Measurements from ENCODE around the gene SLIT3.

SLIT3 gene

GRCh38 chr5:169280696-169281095 is 20.2 kb downstream of the SLIT3 start:
- Histone ChIP-seq H3F3A (ENCODE audit: control insufficient read depth, insufficient read depth) (no peaks in the 10 kb centered on the region), H3K27ac (ENCODE audit: low read depth, low read length) (no peak overlapping the region), H3K4me3 (ENCODE audit: low read length) (no peak overlapping the region), H3K4me2 (ENCODE audit: low read length) (no peak overlapping the region), H4K20me1 (ENCODE audit: control insufficient read depth, insufficient read depth, low read depth, low read length) (no peaks in the 10 kb centered on the region), H3K9me3 (ENCODE audit: control insufficient read depth, insufficient read depth, low read length) (no peaks in the 10 kb centered on the region), H3K79me2 (ENCODE audit: control insufficient read depth, low read length) (no peaks in the 10 kb centered on the region), H3K9me2 (replicated peaks; ENCODE audit: control insufficient read depth, low read length) (no peaks in the 10 kb centered on the region), H3K4me1 (ENCODE audit: control insufficient read depth, low read length) (no peaks in the 10 kb centered on the region), H3K27me3 (ENCODE audit: control insufficient read depth, low read length) (peaks cover 3% of the 10 kb centered on the region; the same call in 1 of the 2 replicates), H3K36me3 (ENCODE audit: control insufficient read depth, low read length) (no peaks in the 10 kb centered on the region)
- TF ChIP-seq EZH2phosphoT487 (IDR thresholded peaks at IDR 0.05; ENCODE audit: borderline replicate concordance, low read length) (no peak), CTCF (IDR thresholded peaks at IDR 0.05; ENCODE audit: low read depth, low read length, poor library complexity, severe bottlenecking) (no peak)

DNA sequence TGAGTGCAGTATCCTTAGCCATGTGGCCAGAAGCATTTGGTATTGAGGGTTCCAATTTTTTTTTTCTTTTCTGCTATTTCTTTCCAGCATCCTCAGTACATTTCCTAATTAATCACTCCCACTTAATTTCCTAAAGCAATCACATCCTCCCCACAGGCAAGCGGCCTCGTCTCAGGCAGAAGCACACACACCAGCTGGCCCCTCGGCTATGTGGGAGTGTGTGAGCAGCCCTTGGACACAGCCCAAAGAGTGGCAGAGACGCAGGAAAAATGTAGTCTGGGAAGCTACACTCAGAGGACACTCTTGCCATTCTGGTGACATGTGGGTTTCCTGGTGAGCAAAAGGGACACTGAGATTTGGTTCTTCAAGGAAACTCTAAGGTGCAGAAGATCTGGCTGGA is 20.7 kb downstream of the SLIT3 start:
- TF ChIP-seq CTCF (IDR thresholded peaks at IDR 0.05; ENCODE audit: low read depth, low read length, poor library complexity, severe bottlenecking): no peak
- no peak for TF ChIP-seq EZH2phosphoT487 (IDR thresholded peaks at IDR 0.05; ENCODE audit: borderline replicate concordance, low read length)
- no peaks in the 10 kb centered on the region for H3K9me3 ChIP-seq (ENCODE audit: control insufficient read depth, insufficient read depth, low read length)
- no peaks in the 10 kb centered on the region for H3F3A ChIP-seq (ENCODE audit: control insufficient read depth, insufficient read depth)
- no peak overlapping the region for H3K4me3 ChIP-seq (ENCODE audit: low read length)
- H4K20me1 ChIP-seq (ENCODE audit: control insufficient read depth, insufficient read depth, low read depth, low read length): no peaks in the 10 kb centered on the region
- H3K4me2 ChIP-seq (ENCODE audit: low read length): no peak overlapping the region
- no peaks in the 10 kb centered on the region for H3K4me1 ChIP-seq (ENCODE audit: control insufficient read depth, low read length)
- H3K79me2 ChIP-seq (ENCODE audit: control insufficient read depth, low read length): no peaks in the 10 kb centered on the region
- H3K27ac ChIP-seq (ENCODE audit: low read depth, low read length): no peak overlapping the region
- no peaks in the 10 kb centered on the region for H3K9me2 ChIP-seq (replicated peaks; ENCODE audit: control insufficient read depth, low read length)
- H3K36me3 ChIP-seq (ENCODE audit: control insufficient read depth, low read length): no peaks in the 10 kb centered on the region
- peaks cover 3% of the 10 kb centered on the region; the same call in 1 of the 2 replicates for H3K27me3 ChIP-seq (ENCODE audit: control insufficient read depth, low read length)

DNA sequence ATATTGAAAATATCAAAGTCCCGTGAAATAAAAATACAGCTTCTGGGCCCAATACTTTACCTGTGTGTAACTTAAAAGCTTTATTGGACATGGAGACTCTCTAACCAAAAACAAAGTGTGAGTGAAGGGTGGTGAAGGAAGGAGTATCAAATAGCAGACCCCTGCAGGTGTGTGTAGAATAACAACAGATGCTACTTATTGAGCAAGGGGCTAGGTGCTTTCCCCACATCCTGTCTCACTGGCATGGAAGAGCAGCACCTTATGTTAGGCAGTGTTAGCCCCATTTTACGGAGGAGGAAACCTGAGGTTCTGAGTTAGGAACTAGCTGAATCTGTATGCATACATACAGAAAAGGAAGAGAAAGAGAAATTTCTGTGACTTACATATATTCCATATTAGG is 21.8 kb downstream of the SLIT3 start:
- no peaks in the 10 kb centered on the region for H3F3A ChIP-seq (ENCODE audit: control insufficient read depth, insufficient read depth)
- no peaks in the 10 kb centered on the region for H3K79me2 ChIP-seq (ENCODE audit: control insufficient read depth, low read length)
- H3K9me3 ChIP-seq (ENCODE audit: control insufficient read depth, insufficient read depth, low read length): no peaks in the 10 kb centered on the region
- H3K9me2 ChIP-seq (replicated peaks; ENCODE audit: control insufficient read depth, low read length): no peaks in the 10 kb centered on the region
- H3K36me3 ChIP-seq (ENCODE audit: control insufficient read depth, low read length): no peaks in the 10 kb centered on the region
- H3K27ac ChIP-seq (ENCODE audit: low read depth, low read length): no peak overlapping the region
- no peak overlapping the region for H3K4me3 ChIP-seq (ENCODE audit: low read length)
- no peak for TF ChIP-seq EZH2phosphoT487 (IDR thresholded peaks at IDR 0.05; ENCODE audit: borderline replicate concordance, low read length)
- TF ChIP-seq CTCF (IDR thresholded peaks at IDR 0.05; ENCODE audit: low read depth, low read length, poor library complexity, severe bottlenecking): no peak
- H3K4me2 ChIP-seq (ENCODE audit: low read length): no peak overlapping the region
- H3K4me1 ChIP-seq (ENCODE audit: control insufficient read depth, low read length): no peaks in the 10 kb centered on the region
- no peaks in the 10 kb centered on the region for H3K27me3 ChIP-seq (ENCODE audit: control insufficient read depth, low read length)
- no peaks in the 10 kb centered on the region for H4K20me1 ChIP-seq (ENCODE audit: control insufficient read depth, insufficient read depth, low read depth, low read length)

DNA sequence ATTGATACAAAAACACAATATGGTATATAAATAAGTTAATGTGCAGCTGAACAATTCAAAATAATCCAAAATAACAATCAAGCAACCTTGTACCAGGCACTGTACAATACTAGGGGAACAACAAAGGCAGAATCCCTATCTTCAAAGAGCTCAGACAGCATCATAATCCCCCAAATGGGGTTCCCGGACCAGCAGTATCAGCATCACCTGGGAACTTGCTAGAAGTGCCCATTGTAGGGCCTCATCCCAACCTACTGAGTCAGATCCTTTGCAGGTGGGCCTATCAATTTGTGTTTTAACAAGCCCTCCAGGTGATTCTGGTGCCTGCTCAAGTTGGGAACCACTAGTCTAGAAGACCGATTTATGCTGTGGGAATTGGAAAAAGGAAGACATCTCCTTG is 27.1 kb downstream of the SLIT3 start:
- TF ChIP-seq CTCF (IDR thresholded peaks at IDR 0.05; ENCODE audit: low read depth, low read length, poor library complexity, severe bottlenecking) (no peak), EZH2phosphoT487 (IDR thresholded peaks at IDR 0.05; ENCODE audit: borderline replicate concordance, low read length) (no peak)
- Histone ChIP-seq H3K4me3 (ENCODE audit: low read length) (no peak overlapping the region), H3K9me3 (ENCODE audit: control insufficient read depth, insufficient read depth, low read length) (no peaks in the 10 kb centered on the region)

More for the DNA sequence above, 27.1 kb downstream of the SLIT3 start:
- Histone ChIP-seq H3K79me2 (ENCODE audit: control insufficient read depth, low read length) (no peaks in the 10 kb centered on the region), H3F3A (ENCODE audit: control insufficient read depth, insufficient read depth) (no peaks in the 10 kb centered on the region), H3K36me3 (ENCODE audit: control insufficient read depth, low read length) (no peaks in the 10 kb centered on the region), H3K27me3 (ENCODE audit: control insufficient read depth, low read length) (no peaks in the 10 kb centered on the region), H3K9me2 (replicated peaks; ENCODE audit: control insufficient read depth, low read length) (no peaks in the 10 kb centered on the region), H3K4me1 (ENCODE audit: control insufficient read depth, low read length) (no peaks in the 10 kb centered on the region), H3K27ac (ENCODE audit: low read depth, low read length) (no peak overlapping the region), H3K4me2 (ENCODE audit: low read length) (no peak overlapping the region), H4K20me1 (ENCODE audit: control insufficient read depth, insufficient read depth, low read depth, low read length) (no peaks in the 10 kb centered on the region)

Measured in DOHH2 (cell line).